ENCODE results near the gene CLEC5A.

CLEC5A gene

GRCh38 chr7:141975806-141976523 lies 29.2 kb upstream of the CLEC5A start:
- peaks cover 5% of the 10 kb centered on the region for H3K4me1 ChIP-seq (ENCODE audit: control insufficient read depth, insufficient read depth, low read length)
- no peaks in the 10 kb centered on the region for H3K9me3 ChIP-seq (ENCODE audit: control insufficient read depth, low read length)
- no peaks in the 10 kb centered on the region for H3K36me3 ChIP-seq (ENCODE audit: control insufficient read depth, insufficient read depth, low read length)
- peaks cover 4% of the 10 kb centered on the region for H3K27me3 ChIP-seq (ENCODE audit: control insufficient read depth, insufficient read depth, low read length)
- H3K9ac ChIP-seq (ENCODE audit: low read length) = peak overlapping the region; percentile 59
- H3K4me3 ChIP-seq (ENCODE audit: low read length) = peak overlapping the region; percentile 37

- Histone ChIP-seq H3K36me3 (ENCODE audit: control insufficient read depth, insufficient read depth, low read length) (no peaks in the 10 kb centered on the region), H3K4me3 (ENCODE audit: low read length) (no peak overlapping the region), H3K9ac (ENCODE audit: low read length) (no peak overlapping the region), H3K9me3 (ENCODE audit: control insufficient read depth, low read length) (no peaks in the 10 kb centered on the region), H3K4me1 (ENCODE audit: control insufficient read depth, insufficient read depth, low read length) (peaks cover 5% of the 10 kb centered on the region), H3K27me3 (ENCODE audit: control insufficient read depth, insufficient read depth, low read length) (peaks cover 4% of the 10 kb centered on the region)
Observed at GRCh38 chr7:141974831-141975230, 28.1 kb upstream of the CLEC5A start.

GRCh38 chr7:141973673-141974072 lies 26.9 kb upstream of the CLEC5A start, which contains the start of gene TAS2R38:
Gene TAS2R38, minus strand, starts transcription at chr7:141973773. Its CDS starts 84 bp downstream, at chr7:141973689.
- Histone ChIP-seq H3K36me3 (ENCODE audit: control insufficient read depth, insufficient read depth, low read length) (no peaks in the 10 kb centered on the region), H3K9ac (ENCODE audit: low read length) (no peak within 1 kb of the TSS), H3K9me3 (ENCODE audit: control insufficient read depth, low read length) (no peaks in the 10 kb centered on the region), H3K27me3 (ENCODE audit: control insufficient read depth, insufficient read depth, low read length) (peaks cover 4% of the 10 kb centered on the region), H3K4me3 (ENCODE audit: low read length) (no peak within 1 kb of the TSS), H3K4me1 (ENCODE audit: control insufficient read depth, insufficient read depth, low read length) (peaks cover 5% of the 10 kb centered on the region)

- no peak overlapping the region for H3K4me3 ChIP-seq (ENCODE audit: low read length)
- no peaks in the 10 kb centered on the region for H3K27me3 ChIP-seq (ENCODE audit: control insufficient read depth, insufficient read depth, low read length)
- no peaks in the 10 kb centered on the region for H3K4me1 ChIP-seq (ENCODE audit: control insufficient read depth, insufficient read depth, low read length)
Observed at GRCh38 chr7:141960687-141961422, 14.1 kb upstream of the CLEC5A start.

GRCh38 chr7:141956084-141956483 lies 9.3 kb upstream of the CLEC5A start:
- H3K4me1 ChIP-seq (ENCODE audit: control insufficient read depth, insufficient read depth, low read length) = no peaks in the 10 kb centered on the region
- H3K9me3 ChIP-seq (ENCODE audit: control insufficient read depth, low read length) = no peaks in the 10 kb centered on the region
- no peaks in the 10 kb centered on the region for H3K36me3 ChIP-seq (ENCODE audit: control insufficient read depth, insufficient read depth, low read length)
- no peak overlapping the region for H3K4me3 ChIP-seq (ENCODE audit: low read length)
- no peak overlapping the region for H3K9ac ChIP-seq (ENCODE audit: low read length)
- H3K27me3 ChIP-seq (ENCODE audit: control insufficient read depth, insufficient read depth, low read length) = no peaks in the 10 kb centered on the region

More at GRCh38 chr7:141960687-141961422, 14.1 kb upstream of the CLEC5A start:
- Histone ChIP-seq H3K9me3 (ENCODE audit: control insufficient read depth, low read length) (no peaks in the 10 kb centered on the region), H3K9ac (ENCODE audit: low read length) (no peak overlapping the region), H3K36me3 (ENCODE audit: control insufficient read depth, insufficient read depth, low read length) (no peaks in the 10 kb centered on the region)

- Histone ChIP-seq H3K9ac (ENCODE audit: low read length) (no peak overlapping the region), H3K9me3 (ENCODE audit: control insufficient read depth, low read length) (no peaks in the 10 kb centered on the region), H3K4me3 (ENCODE audit: low read length) (no peak overlapping the region), H3K36me3 (ENCODE audit: control insufficient read depth, insufficient read depth, low read length) (no peaks in the 10 kb centered on the region), H3K4me1 (ENCODE audit: control insufficient read depth, insufficient read depth, low read length) (no peaks in the 10 kb centered on the region), H3K27me3 (ENCODE audit: control insufficient read depth, insufficient read depth, low read length) (no peaks in the 10 kb centered on the region)
Observed at GRCh38 chr7:141954334-141954733, 7.6 kb upstream of the CLEC5A start.

GRCh38 chr7:141952461-141952860 lies 5.7 kb upstream of the CLEC5A start:
- H3K27me3 ChIP-seq (ENCODE audit: control insufficient read depth, insufficient read depth, low read length) = no peaks in the 10 kb centered on the region
- H3K4me3 ChIP-seq (ENCODE audit: low read length) = no peak overlapping the region
- no peak overlapping the region for H3K9ac ChIP-seq (ENCODE audit: low read length)
- no peaks in the 10 kb centered on the region for H3K36me3 ChIP-seq (ENCODE audit: control insufficient read depth, insufficient read depth, low read length)
- H3K4me1 ChIP-seq (ENCODE audit: control insufficient read depth, insufficient read depth, low read length) = no peaks in the 10 kb centered on the region
- no peaks in the 10 kb centered on the region for H3K9me3 ChIP-seq (ENCODE audit: control insufficient read depth, low read length)

- Histone ChIP-seq H3K36me3 (ENCODE audit: control insufficient read depth, insufficient read depth, low read length) (no peaks in the 10 kb centered on the region), H3K9ac (ENCODE audit: low read length) (no peak overlapping the region), H3K4me3 (ENCODE audit: low read length) (no peak overlapping the region), H3K27me3 (ENCODE audit: control insufficient read depth, insufficient read depth, low read length) (no peaks in the 10 kb centered on the region), H3K4me1 (ENCODE audit: control insufficient read depth, insufficient read depth, low read length) (no peaks in the 10 kb centered on the region), H3K9me3 (ENCODE audit: control insufficient read depth, low read length) (no peaks in the 10 kb centered on the region)
Observed at GRCh38 chr7:141950806-141951205, 4.0 kb upstream of the CLEC5A start.

- Histone ChIP-seq H3K9me3 (ENCODE audit: control insufficient read depth, low read length) (no peaks in the 10 kb centered on the region), H3K4me1 (ENCODE audit: control insufficient read depth, insufficient read depth, low read length) (no peaks in the 10 kb centered on the region), H3K27me3 (ENCODE audit: control insufficient read depth, insufficient read depth, low read length) (no peaks in the 10 kb centered on the region), H3K4me3 (ENCODE audit: low read length) (no peak overlapping the region), H3K36me3 (ENCODE audit: control insufficient read depth, insufficient read depth, low read length) (no peaks in the 10 kb centered on the region), H3K9ac (ENCODE audit: low read length) (no peak overlapping the region)
Observed at GRCh38 chr7:141949911-141950310, 3.1 kb upstream of the CLEC5A start.

- Histone ChIP-seq H3K9me3 (ENCODE audit: control insufficient read depth, low read length) (no peaks in the 10 kb centered on the region), H3K36me3 (ENCODE audit: control insufficient read depth, insufficient read depth, low read length) (no peaks in the 10 kb centered on the region), H3K4me1 (ENCODE audit: control insufficient read depth, insufficient read depth, low read length) (no peaks in the 10 kb centered on the region), H3K4me3 (ENCODE audit: low read length) (no peak overlapping the region), H3K9ac (ENCODE audit: low read length) (no peak overlapping the region), H3K27me3 (ENCODE audit: control insufficient read depth, insufficient read depth, low read length) (no peaks in the 10 kb centered on the region)
Observed at GRCh38 chr7:141949451-141949850, 2.7 kb upstream of the CLEC5A start.

GRCh38 chr7:141949021-141949420 lies 2.2 kb upstream of the CLEC5A start:
- H3K4me3 ChIP-seq (ENCODE audit: low read length) = no peak overlapping the region
- H3K4me1 ChIP-seq (ENCODE audit: control insufficient read depth, insufficient read depth, low read length) = no peaks in the 10 kb centered on the region
- no peak overlapping the region for H3K9ac ChIP-seq (ENCODE audit: low read length)
- H3K27me3 ChIP-seq (ENCODE audit: control insufficient read depth, insufficient read depth, low read length) = no peaks in the 10 kb centered on the region
- no peaks in the 10 kb centered on the region for H3K36me3 ChIP-seq (ENCODE audit: control insufficient read depth, insufficient read depth, low read length)
- H3K9me3 ChIP-seq (ENCODE audit: control insufficient read depth, low read length) = no peaks in the 10 kb centered on the region

GRCh38 chr7:141945356-141945755 lies 1.4 kb downstream of the CLEC5A start:
- Histone ChIP-seq H3K27me3 (ENCODE audit: control insufficient read depth, insufficient read depth, low read length) (no peaks in the 10 kb centered on the region), H3K4me3 (ENCODE audit: low read length) (no peak overlapping the region), H3K9me3 (ENCODE audit: control insufficient read depth, low read length) (no peaks in the 10 kb centered on the region), H3K36me3 (ENCODE audit: control insufficient read depth, insufficient read depth, low read length) (no peaks in the 10 kb centered on the region), H3K9ac (ENCODE audit: low read length) (no peak overlapping the region), H3K4me1 (ENCODE audit: control insufficient read depth, insufficient read depth, low read length) (no peaks in the 10 kb centered on the region)
